Neural progenitor cell (in vitro differentiated cells): Measurements from ENCODE around the gene EMC1. TPM values are rescaled to one million over a fixed set of nuclear protein-coding genes. Genes with fewer than 3 reads are reported as not detected.

ENCODE experiments used
- DNase-seq: peaks from one replicate; pipeline ENCODE4 v3.0.0-alpha.2; 2016; ENCODE audit warnings: low spot score
- H2AFZ ChIP-seq: fragments of 200-600 bp; sonication (generic); replicated peaks from 2 replicates; pipeline ENCODE4 v1.6.1; 2016; ENCODE audit warnings: antibody characterized with exemption
- H3F3A ChIP-seq: fragments of 200-600 bp; sonication (generic); 2 replicates; pipeline ENCODE4 v1.6.1; 2016; ENCODE audit warnings: antibody characterized with exemption, low read depth
- H3K27ac ChIP-seq: fragments of 200-600 bp; sonication (generic); 2 replicates; pipeline ENCODE4 v1.5.1; 2016; ENCODE audit warnings: mild to moderate bottlenecking
- H3K27me3 ChIP-seq: fragments of 200-600 bp; sonication (generic); 2 replicates; pipeline ENCODE4 v1.6.1; 2016; ENCODE audit warnings: mild to moderate bottlenecking, moderate library complexity
- H3K36me3 ChIP-seq: fragments of 200-600 bp; sonication (generic); 2 replicates; pipeline ENCODE4 v1.5.1; 2016
- H3K4me1 ChIP-seq: fragments of 200-600 bp; sonication (generic); 2 replicates; pipeline ENCODE4 v1.6.1; 2016; ENCODE audit warnings: mixed run types
- H3K4me2 ChIP-seq: fragments of 200-600 bp; sonication (generic); 2 replicates; pipeline ENCODE4 v1.6.1; 2016
- H3K4me3 ChIP-seq: fragments of 200-600 bp; sonication (generic); 2 replicates; pipeline ENCODE4 v1.5.1; 2016
- H3K79me2 ChIP-seq: fragments of 200-600 bp; sonication (generic); 2 replicates; pipeline ENCODE4 v1.6.1; 2016; ENCODE audit warnings: low read depth
- H3K9ac ChIP-seq: fragments of 200-600 bp; sonication (generic); 2 replicates; pipeline ENCODE4 v1.6.1; 2016
- H3K9me3 ChIP-seq: fragments of 200-600 bp; sonication (generic); 2 replicates; pipeline ENCODE4 v1.5.1; 2016; ENCODE audit warnings: low read depth
- H4K20me1 ChIP-seq: fragments of 200-600 bp; sonication (generic); 2 replicates; pipeline ENCODE4 v1.6.1; 2016; ENCODE audit warnings: low read depth
- H3K27ac Mint-ChIP-seq: 3 replicates; pipeline ENCODE4 v1.8.0; 2021; ENCODE audit warnings: mixed read lengths
- H3K27me3 Mint-ChIP-seq: 2 replicates; pipeline ENCODE4 v1.8.0; 2022; ENCODE audit warnings: low read depth, mild to moderate bottlenecking, inconsistent platforms, moderate library complexity, mixed read lengths; ENCODE audit not compliant: insufficient read depth
- H3K36me3 Mint-ChIP-seq: 3 replicates; pipeline ENCODE4 v1.8.0; 2021; ENCODE audit warnings: mixed read lengths
- H3K4me1 Mint-ChIP-seq: 3 replicates; pipeline ENCODE4 v1.8.0; 2021; ENCODE audit warnings: mixed read lengths
- H3K4me3 Mint-ChIP-seq: 3 replicates; pipeline ENCODE4 v1.8.0; 2021; ENCODE audit warnings: mild to moderate bottlenecking, moderate library complexity, mixed read lengths
- H3K9me3 Mint-ChIP-seq: 3 replicates; pipeline ENCODE4 v1.8.0; 2020; ENCODE audit warnings: mixed read lengths
- EZH2 ChIP-seq: fragments of 200-600 bp; sonication (generic); IDR thresholded peaks from 2 replicates; pipeline ENCODE4 v1.6.1; 2017; ENCODE audit warnings: antibody characterized with exemption, mild to moderate bottlenecking, moderate library complexity
- EZH2phosphoT487 ChIP-seq: fragments of 200-600 bp; sonication (generic); IDR thresholded peaks from 2 replicates; pipeline ENCODE4 v1.6.1; 2017; ENCODE audit warnings: antibody characterized with exemption
- total RNA-seq: library from RNA; depleted of rRNA; stranded (reverse); fragments of >200 nt; gene quantifications from 2 replicates; pipeline ENCODE4 v1.2.3, GENCODE V29; 2015; ENCODE audit warnings: low replicate concordance
- TF ChIP-seq, protein P1 (sequence below): fragments of 200-600 bp; sonication (generic); IDR thresholded peaks from 2 replicates; pipeline ENCODE4 v1.5.1; 2017; ENCODE audit warnings: antibody characterized with exemption, mild to moderate bottlenecking

The EMC1 gene
- total RNA-seq, 1 donor from 2014 or later = 32.6 TPM

DNA sequence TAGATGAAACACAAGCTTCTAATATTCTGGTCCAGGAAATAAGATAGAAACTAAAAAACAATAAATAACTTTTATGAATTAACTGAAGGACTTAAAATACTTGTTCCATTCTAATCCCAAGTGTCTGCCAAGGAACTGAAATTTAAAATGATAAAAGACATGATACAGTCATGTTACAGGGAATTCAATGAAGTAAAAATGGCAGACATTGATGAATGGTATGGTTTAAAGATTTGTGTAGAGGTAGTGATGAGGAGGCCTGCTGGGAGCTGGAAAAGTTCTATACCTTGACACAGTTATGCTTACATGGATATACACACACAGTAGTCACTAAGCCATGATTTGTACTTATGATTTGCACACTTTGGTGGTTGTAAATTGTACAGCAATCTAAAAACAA, 39.2 kb downstream of the EMC1 start:
- no peak overlapping the region for H3K27ac ChIP-seq
- no peak for DNase-seq
- peaks cover 1% of the 10 kb centered on the region for H3K36me3 Mint-ChIP-seq

DNA sequence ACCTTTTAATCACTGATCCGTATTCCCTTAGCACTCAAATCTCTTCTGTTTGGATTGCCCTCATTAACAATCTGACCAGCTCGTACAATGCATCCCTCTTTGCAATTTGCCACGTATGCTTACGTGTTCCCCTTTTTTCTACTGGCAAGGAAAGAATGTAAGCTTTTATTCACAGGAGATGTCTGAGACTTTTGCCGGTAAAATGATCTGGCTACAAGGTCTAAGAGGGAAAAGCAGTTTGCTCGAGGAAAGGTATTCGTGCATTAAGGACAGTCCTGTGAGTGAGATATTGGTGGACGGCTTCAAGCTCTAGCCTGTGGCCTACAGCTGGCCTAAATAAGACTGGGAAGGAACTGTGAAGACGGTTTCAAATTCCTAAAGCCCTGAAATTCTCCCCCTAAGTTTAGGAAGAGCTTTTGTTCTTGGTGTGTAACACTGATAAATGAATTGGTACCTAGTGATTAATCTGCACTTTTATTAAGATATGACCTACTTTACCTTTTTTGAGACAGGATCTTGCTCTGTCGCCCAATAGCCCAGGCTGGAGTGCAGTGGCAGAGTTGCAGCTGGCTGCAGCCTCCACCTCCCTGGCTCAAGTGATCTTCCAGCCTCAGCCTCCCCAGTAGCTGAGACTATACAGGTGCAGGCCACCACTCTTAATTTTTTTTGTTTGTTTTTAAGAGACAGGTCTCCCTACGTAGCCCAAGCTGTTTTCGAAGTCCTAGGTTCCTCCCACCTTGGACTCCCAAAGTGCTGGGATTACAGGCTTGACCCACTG, 40.4 kb downstream of the EMC1 start:
- peaks cover 1% of the 10 kb centered on the region for H3K36me3 Mint-ChIP-seq
- Histone ChIP-seq H4K20me1 (peaks cover 37% of the 10 kb centered on the region), H3K27ac (peak overlapping the region; percentile 86), H3K79me2 (peaks cover 92% of the 10 kb centered on the region), H3K9ac (peak overlapping the region; percentile 90), H3K36me3 (no peaks in the 10 kb centered on the region), H3F3A (peaks cover 23% of the 10 kb centered on the region), H3K4me1 (peaks cover 27% of the 10 kb centered on the region), H3K9me3 (no peaks in the 10 kb centered on the region), H3K4me2 (peak overlapping the region; percentile 90), H2AFZ (peak overlapping the region; percentile 60), H3K27me3 (no peaks in the 10 kb centered on the region), H3K4me3 (peak overlapping the region; percentile 79)
- no peaks in the 10 kb centered on the region for H3K9me3 Mint-ChIP-seq
- peak overlapping the region; percentile 83 for H3K27ac Mint-ChIP-seq
- peak; percentile 27 for DNase-seq
- H3K4me3 Mint-ChIP-seq = peak overlapping the region; percentile 89
- peaks cover 3% of the 10 kb centered on the region for H3K27me3 Mint-ChIP-seq
- TF ChIP-seq, protein P1, sequence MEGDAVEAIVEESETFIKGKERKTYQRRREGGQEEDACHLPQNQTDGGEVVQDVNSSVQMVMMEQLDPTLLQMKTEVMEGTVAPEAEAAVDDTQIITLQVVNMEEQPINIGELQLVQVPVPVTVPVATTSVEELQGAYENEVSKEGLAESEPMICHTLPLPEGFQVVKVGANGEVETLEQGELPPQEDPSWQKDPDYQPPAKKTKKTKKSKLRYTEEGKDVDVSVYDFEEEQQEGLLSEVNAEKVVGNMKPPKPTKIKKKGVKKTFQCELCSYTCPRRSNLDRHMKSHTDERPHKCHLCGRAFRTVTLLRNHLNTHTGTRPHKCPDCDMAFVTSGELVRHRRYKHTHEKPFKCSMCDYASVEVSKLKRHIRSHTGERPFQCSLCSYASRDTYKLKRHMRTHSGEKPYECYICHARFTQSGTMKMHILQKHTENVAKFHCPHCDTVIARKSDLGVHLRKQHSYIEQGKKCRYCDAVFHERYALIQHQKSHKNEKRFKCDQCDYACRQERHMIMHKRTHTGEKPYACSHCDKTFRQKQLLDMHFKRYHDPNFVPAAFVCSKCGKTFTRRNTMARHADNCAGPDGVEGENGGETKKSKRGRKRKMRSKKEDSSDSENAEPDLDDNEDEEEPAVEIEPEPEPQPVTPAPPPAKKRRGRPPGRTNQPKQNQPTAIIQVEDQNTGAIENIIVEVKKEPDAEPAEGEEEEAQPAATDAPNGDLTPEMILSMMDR = no peak
- H3K4me1 Mint-ChIP-seq = peaks cover 29% of the 10 kb centered on the region

More for the DNA sequence above, 39.2 kb downstream of the EMC1 start:
- Histone ChIP-seq H2AFZ (no peak overlapping the region), H4K20me1 (peaks cover 30% of the 10 kb centered on the region), H3K36me3 (no peaks in the 10 kb centered on the region), H3F3A (peaks cover 23% of the 10 kb centered on the region), H3K4me1 (peaks cover 27% of the 10 kb centered on the region), H3K27me3 (no peaks in the 10 kb centered on the region), H3K4me3 (no peak overlapping the region), H3K79me2 (peaks cover 84% of the 10 kb centered on the region), H3K9ac (peak overlapping the region; percentile 16), H3K4me2 (peak overlapping the region; percentile 90), H3K9me3 (no peaks in the 10 kb centered on the region)
- no peak for TF ChIP-seq EZH2phosphoT487
- TF ChIP-seq, protein P1 = no peak
- TF ChIP-seq EZH2 = no peak
- Mint-ChIP-seq H3K27ac (no peak overlapping the region), H3K4me3 (peak overlapping the region; percentile 49), H3K27me3 (peaks cover 3% of the 10 kb centered on the region), H3K4me1 (peaks cover 26% of the 10 kb centered on the region), H3K9me3 (no peaks in the 10 kb centered on the region)

DNA sequence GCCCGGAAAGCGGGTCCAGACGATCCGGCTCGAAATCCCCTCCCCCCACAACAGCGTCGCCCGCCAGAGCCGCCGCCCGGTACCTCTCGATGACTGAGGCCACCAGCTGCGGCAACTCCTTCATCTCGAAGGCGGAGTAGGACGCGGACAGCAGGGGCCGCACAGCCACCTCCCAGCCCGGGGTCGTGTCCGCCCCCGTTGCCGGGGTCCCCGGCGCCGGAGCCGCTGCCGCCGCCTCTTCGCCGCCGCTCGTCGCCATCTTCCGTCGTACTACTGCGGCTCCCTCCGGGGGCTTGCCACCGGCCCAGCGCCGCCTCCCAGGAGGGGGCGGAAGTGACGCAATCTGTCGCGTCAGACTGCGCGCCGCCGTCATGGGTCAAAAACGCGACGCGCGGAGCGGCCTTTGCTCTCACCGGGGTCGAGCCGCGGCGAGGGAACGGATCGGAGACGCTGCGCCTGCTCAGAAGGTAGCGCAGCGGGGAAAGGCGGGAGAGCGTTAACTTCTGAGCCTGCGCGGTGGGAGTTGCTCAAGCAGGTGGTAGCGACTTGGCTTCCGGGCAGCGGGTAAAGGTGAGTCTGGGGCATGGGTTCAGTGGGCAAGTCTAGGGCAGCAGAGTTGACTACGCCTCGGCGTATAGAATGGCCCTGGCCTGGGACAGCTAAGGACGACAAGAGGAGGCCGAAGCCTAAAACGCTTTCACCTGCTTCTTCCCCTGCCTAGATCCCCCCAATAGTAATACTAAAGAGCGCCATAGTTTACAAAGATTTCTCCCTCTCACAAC, 41.1 kb downstream of the EMC1 start, which contains the start of gene UBR4:
Gene UBR4, minus strand, starts transcription at position 277 of the 782 bp plus-strand sequence. Its CDS starts 18 bp downstream, at position 259.
- TF ChIP-seq EZH2phosphoT487 (no peak), EZH2 (no peak)
- TF ChIP-seq, protein P1 = no peak
- Histone ChIP-seq H3K4me1 (peaks cover 27% of the 10 kb centered on the region), H3K9ac (peak within 1 kb of the TSS; percentile 90), H3K4me2 (peak within 1 kb of the TSS; percentile 90), H3K9me3 (no peaks in the 10 kb centered on the region), H3K36me3 (no peaks in the 10 kb centered on the region), H4K20me1 (peaks cover 43% of the 10 kb centered on the region), H3K27me3 (no peaks in the 10 kb centered on the region), H3K79me2 (peaks cover 94% of the 10 kb centered on the region), H3K27ac (peak within 1 kb of the TSS; percentile 87), H3K4me3 (peak within 1 kb of the TSS; percentile 79), H2AFZ (peak within 1 kb of the TSS; percentile 60), H3F3A (peaks cover 23% of the 10 kb centered on the region)
- Mint-ChIP-seq H3K27me3 (peaks cover 3% of the 10 kb centered on the region), H3K4me3 (peak within 1 kb of the TSS; percentile 89), H3K4me1 (peaks cover 29% of the 10 kb centered on the region), H3K9me3 (no peaks in the 10 kb centered on the region), H3K27ac (peak within 1 kb of the TSS; percentile 83), H3K36me3 (peaks cover 1% of the 10 kb centered on the region)
- peak; percentile 99 for DNase-seq
